CD4-positive, alpha-beta T cell treated with Interferon gamma for 1 hour (primary cell): Measurements from ENCODE around the gene B3GALT4.
A peak's percentile ranks its signal among the peaks of the same experiment; 100 is the strongest.
"Not testable (repeated sequence)": the region's sequence is repeated elsewhere in the genome, so short reads cannot be mapped to it uniquely, and the experiment has no call there.

Experiments
- DNase-seq: peaks from one replicate; pipeline ENCODE4 v3.0.0-alpha.2; 2020

Gene B3GALT4

DNA sequence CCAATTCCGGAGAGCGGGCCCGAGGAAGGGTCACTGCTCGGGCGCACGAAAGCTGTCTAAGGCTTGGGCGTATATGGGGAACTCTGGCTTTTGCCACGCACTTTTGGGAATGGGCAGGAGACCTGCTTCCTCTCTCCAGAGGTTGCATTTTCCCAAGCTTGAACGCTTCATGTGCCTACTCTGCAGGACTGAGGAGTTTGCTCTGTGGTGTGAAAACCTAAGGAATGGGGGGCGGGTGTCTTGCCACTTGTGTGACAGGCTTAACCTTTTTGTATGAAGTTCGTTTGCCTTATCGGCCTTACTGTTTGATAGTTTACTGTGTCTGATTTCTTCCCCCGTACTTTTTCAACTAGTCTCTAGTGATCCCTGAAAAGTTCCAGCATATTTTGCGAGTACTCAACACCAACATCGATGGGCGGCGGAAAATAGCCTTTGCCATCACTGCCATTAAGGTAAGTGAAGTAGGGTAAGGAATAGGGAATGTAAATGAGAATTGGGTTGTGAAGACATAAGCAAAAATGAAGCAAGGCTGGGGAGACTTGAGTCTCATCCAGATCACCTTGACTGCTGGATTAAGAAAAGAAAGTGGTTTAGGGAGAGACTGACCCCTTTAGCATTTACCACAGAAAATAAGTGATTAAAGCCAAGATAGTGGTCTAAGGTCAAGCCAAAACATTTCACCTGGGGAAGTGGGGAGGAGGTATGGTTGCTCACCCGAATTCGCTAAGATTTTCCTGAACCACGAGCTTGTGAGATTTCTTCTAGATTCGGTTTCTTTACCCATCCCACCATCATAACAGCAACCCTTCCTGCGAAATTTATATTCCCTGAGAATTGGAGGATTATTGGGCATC, 4.4 kb upstream of the B3GALT4 start:
- no peak for DNase-seq

DNA sequence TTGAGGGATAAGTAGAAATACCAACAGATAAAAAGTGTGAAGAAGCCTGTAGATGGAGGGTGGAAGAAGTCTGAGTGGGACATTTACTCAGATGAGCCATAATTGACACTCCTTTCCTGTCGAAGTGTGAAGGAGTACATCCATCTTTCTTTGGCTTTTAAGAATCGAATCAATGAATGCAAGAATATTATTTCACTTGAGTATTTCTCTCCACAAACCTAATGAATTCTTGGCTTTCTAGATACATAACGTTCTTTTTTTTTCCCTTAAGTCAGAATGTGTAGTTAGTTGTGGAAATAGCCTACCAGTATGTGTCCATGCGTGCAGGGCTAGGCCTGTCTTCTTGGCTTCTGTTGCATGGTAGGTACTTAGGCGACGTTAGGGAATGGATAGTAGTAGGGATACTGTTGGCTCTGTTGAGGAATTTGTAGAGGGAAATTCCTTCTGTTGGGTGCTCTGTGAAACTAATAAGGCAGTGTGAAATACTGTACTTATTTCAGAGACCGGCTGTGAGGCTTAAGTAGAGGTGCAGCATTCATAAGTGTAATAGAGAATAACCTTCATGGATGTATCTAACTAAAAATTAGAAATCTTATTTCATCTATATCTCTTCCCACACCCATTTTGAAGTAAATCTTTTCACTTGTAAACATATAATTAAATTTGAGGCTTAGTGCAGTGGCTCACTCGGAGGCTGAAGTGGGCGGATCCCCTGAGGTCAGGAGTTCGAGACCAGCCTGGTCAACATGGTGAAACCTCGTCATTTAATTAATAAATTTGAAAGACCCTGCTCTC, 3.6 kb upstream of the B3GALT4 start:
- DNase-seq, result no peak

GRCh38 chr6:33273924-33274902, 2.7 kb upstream of the B3GALT4 start:
- no peak for DNase-seq

GRCh38 chr6:33275795-33276580, 935 bp upstream of the B3GALT4 start:
- DNase-seq, result not testable (repeated sequence)

- no peak for DNase-seq
Observed at GRCh38 chr6:33276581-33276863, 401 bp upstream of the B3GALT4 start.

DNA sequence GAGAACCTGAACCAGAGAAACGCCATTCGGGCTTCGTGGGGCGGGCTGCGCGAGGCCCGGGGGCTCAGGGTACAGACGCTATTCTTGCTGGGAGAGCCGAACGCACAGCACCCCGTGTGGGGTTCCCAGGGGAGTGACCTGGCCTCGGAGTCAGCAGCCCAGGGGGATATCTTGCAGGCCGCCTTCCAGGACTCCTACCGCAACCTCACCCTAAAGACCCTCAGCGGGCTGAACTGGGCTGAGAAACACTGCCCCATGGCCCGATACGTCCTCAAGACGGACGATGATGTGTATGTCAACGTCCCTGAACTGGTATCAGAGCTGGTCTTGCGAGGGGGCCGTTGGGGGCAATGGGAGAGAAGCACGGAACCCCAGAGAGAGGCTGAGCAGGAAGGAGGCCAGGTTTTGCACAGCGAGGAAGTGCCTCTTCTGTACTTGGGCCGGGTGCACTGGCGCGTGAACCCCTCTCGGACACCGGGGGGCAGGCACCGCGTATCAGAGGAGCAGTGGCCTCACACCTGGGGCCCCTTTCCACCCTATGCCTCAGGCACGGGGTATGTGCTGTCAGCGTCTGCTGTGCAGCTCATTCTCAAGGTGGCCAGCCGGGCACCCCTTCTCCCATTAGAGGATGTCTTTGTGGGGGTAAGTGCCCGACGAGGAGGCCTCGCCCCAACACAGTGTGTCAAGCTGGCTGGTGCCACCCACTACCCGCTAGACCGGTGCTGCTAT, 904 bp downstream of the B3GALT4 start:
- peak; percentile 34 for DNase-seq

DNA sequence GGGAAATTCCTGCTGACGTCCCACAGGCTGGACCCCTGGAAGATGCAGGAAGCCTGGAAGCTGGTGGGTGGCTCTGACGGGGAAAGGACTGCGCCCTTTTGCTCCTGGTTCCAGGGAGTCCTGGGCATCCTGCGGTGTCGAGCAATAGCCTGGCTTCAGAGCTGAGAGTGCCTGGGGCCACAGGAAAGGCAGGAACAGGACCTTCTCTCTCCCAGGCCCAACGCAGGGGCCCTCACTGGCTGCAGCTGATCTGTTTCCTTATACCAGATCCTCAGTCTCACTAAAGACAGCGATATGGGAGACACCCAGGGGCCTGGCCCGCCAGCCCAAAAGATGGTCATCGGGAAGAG, 1.4 kb downstream of the B3GALT4 start:
- DNase-seq, result no peak

DNA sequence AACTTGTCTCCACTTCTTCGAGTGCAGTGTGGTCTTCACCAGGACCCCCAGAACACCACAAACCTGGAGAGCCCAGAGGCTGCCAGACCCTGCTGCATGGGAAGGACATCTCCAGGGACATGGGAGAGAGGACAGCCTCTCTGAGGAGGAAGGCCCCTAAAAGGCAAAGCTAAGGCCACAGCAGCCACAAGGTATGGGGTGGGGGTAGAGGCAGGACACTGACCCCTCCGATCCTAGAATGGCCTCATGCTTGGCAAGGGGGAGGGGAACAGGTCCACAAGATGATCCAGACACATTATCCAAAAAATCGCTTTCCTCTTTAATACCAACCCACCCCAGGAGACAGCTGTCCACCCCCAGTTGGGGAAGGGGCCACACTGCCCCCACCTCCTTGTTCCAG, 1.9 kb downstream of the B3GALT4 start:
- DNase-seq, result no peak

DNA sequence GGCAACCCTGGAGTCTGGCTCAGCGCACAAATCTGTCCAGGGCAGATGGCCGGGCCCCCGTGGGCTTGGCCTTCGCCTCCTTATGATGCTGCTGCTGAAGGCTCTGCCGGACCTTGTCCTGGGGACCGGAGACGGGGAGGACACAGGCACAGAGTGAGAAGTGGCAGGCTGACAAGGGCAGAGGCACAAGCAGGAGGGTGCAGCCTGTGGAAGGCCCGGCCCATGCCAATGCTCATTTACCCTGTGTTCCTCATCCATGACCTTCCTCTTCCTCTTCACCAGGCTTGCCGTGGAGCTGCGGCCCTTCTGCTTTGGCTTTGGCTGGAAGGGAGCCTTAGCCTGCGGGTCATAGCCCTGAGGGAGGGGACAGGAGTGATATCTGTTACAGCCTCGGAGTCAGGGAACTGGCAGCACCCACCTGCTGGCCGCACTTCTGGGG, 2.4 kb downstream of the B3GALT4 start:
- no peak for DNase-seq

DNA sequence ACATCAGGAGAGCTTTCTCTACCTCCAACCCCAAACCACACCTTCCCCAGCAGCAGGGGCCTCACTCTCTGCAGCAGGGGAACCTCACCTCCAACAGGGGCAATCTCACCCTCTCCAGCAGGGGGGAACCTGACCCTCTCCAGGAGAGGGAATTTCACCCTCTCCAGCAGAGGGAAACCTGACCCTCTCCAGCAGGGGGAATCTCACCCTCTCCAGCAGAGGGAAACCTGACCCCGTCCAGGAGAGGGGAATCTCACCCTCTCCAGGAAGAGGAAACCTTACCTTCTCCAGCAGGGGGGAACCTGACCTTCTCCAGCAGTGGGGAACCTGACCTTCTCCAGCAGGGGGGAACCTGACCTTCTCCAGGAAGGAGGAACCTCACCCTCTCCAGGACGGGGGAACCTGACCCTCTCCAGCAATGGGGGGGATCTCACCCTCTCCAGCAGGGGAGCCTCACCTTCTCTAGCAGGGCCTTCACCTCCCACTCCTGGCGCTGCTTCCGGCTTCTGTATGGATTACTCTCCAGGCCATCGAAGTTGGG, 3.1 kb downstream of the B3GALT4 start:
- DNase-seq, result no peak

DNA sequence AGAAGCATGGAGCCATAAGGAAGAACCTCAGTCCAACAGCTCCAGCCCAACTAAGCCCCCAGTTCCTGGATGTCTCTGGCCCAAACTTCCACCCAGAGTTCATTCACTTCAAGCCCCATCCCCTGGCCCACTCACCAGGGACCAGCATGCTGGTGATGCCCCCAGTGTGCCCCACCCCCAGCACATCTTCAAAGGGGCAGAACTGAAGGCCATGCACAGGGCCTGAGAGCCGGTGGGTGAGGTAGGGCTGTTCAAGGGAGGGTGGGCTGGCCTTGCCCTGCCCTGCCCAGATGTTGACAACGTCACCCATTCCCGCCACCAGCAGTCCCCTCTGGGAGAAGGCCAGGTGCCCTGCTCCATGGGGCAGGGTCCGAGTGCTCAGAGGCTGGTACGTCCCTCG, 3.6 kb downstream of the B3GALT4 start:
- no peak for DNase-seq

GRCh38 chr6:33285214-33285613, 8.3 kb downstream of the B3GALT4 start:
- not testable (repeated sequence) for DNase-seq

DNA sequence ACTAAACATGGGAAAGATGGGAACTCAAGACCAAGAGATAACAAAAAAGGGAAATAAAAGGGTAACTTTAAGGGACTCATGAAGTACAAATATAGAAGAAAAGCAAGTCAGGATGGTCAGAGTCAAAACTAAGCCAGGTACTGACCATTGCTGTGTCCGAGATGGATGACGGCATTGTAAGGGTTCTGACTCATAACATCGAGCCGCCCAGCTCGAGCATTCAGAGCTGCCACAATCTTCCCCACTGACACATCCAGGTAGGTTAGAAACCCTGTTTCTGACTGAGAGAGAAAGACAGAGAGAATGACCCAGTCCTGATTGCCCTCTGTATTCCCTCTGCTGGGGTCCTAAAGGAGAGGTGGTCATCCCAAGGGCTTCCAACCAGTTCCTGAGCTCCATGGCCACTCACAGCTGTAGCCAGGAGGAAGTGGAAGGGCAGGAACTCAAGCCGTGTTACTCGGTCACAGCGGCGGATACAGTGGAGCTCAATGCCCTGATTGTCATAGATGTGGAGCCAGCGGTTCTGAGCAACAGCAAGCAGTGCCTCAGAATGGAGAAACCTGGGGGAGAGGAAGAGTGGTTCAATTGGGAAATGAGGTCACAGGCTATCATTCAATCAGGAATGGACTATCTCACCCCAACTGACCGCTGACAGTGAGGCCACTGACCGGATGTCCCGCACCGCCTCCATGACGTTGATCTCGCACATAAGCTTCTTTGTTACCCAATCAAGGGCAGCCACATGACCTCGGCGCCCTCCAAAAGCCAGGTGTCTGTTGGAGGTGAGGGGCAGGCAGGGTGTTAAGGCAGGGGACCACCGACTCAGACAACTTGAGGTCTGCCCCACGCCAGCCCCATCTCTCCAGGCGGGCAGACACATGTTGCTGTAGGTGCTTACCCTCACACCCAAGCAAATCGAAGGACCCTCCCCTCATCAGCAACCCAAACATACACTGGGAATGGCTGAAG, 10.3 kb downstream of the B3GALT4 start:
- DNase-seq, result no peak

DNA sequence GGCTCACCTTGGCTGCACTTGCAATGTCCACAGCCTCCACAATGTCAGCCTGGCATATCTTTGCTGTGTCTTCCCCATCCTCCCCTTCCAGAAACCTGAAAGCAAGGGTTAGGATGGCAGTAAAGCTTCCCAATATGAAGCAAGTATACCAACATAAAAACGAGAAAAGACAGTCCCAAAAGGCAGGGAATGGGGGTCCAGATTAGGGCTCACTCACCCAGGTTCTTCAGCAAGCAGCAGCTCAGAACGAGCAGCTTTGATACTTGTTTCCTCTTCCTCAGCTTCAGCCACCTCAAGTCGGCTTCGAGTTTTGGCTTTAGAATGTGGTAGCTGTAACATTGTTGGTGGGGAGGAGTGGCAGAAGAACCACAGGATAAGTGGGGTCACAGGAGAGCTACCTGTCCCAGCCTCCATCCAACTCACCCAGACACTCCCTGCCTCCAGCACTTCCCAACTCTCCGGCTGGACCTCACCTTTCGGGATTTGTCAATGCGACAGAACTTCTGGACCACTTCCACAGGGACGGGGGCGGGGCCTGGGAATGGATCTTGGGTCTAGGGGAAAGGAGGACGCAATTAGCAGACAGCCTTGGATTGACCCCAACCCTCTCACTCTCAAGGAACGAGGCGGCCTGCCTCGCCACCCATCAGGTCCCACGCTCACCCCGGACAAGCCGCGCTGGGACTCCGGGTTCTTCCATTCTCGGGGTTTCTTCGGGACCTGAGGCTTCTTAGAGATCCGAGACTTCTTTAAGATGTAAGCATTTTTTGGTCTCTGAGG, 11.4 kb downstream of the B3GALT4 start:
- no peak for DNase-seq

DNA sequence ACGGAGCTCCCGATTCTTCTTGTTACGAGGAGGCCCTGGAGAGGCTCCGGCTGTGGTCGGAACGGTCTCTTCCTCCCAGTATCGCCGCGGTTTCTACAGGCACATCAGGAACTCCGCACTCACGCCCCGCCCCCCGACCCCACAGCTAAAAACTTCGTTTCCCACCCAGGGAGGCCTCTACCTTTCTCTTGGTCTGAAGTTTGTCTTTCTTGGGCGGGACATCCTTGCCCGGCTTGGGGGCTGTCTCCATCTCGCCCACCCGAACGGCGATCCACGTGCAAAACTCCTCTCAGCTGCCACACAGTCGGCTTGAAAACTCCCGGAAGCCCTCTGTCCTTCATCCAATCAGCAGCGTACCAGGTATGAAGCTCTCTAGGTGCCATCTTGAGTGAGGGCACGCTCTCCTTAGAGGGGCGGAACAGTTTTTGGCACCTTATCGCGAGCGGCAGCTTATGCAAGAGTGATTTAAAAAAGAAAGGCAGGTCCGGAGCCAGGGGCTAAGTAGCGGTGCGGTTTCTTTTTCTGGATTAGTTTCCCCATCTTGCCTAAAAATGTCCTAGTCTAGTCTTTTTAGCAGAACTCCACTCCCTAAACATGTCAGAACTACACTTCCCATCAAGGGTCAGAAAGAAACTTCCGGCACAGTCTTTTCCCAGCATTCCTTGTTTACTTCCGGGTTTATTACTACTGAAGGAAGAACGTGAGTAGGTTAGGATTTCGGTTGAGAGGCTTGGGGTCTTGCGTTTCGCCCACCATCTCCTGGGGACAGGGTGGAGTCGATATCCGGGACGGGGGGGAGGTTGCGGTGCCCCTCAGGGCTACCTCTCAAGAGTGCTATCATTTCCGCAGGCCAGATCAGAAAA, 12.2 kb downstream of the B3GALT4 start, which contains the start of the genes PFDN6 and WDR46:
Gene PFDN6 (plus strand): TSS at position 681 of the 863 bp plus-strand sequence. CDS start 256 bp downstream, outside the sequence.
Gene WDR46 (minus strand): TSS at position 319 of the 863 bp plus-strand sequence. CDS start 69 bp downstream, at position 250.
- DNase-seq, result peak; percentile 82

- DNase-seq, result no peak
Observed at GRCh38 chr6:33289784-33290315, 12.9 kb downstream of the B3GALT4 start.

DNA sequence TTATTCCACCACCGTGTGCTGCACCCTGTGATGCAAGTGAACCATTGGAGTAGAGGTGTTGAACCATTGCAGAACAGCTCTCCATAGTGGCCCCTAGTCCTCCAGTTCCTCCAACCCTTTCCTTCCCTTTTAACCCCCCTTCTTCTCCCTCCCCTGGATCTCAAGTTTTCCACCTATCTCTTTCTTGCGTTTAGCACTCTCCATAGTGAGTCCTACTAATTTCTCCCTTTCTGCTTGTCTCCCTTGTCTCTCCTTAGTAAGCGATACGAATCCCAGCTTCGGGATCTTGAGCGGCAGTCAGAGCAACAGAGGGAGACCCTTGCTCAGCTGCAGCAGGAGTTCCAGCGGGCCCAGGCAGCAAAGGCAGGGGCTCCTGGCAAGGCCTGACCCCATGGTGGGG, 13.5 kb downstream of the B3GALT4 start:
- DNase-seq, result no peak
